RWPE1 (cell line): Measurements from ENCODE around the gene ESRP2.

Source experiments
- CTCF ChIA-PET: fragments of 350-600 bp; sonication (Branson Sonifier 250); formaldehyde crosslinking; extraction: SDS; loops from one replicate; lab custom pipeline; 2021; lab: Yijun Ruan, JAX
- POLR2A ChIA-PET: fragments of 400-600 bp; formaldehyde crosslinking; extraction: SDS; loops from one replicate; lab custom pipeline; 2020; ENCODE audit warnings: antibody characterized with exemption; ENCODE audit not compliant: low non-redundant PET; lab: Yijun Ruan, JAX
- DNase-seq: peaks from one replicate; pipeline ENCODE4 v3.0.0; 2012; ENCODE audit warnings: low spot score
- H3K27ac ChIP-seq: fragments of 450-650 bp; 2 replicates; pipeline ENCODE4 v1.5.1; 2017
- TF ChIP-seq, protein P1 (sequence below): fragments of 450-650 bp; conservative IDR thresholded peaks from 2 replicates; pipeline ENCODE4 v1.5.1; 2017; ENCODE audit warnings: low read depth, mild to moderate bottlenecking

The ESRP2 gene

DNA sequence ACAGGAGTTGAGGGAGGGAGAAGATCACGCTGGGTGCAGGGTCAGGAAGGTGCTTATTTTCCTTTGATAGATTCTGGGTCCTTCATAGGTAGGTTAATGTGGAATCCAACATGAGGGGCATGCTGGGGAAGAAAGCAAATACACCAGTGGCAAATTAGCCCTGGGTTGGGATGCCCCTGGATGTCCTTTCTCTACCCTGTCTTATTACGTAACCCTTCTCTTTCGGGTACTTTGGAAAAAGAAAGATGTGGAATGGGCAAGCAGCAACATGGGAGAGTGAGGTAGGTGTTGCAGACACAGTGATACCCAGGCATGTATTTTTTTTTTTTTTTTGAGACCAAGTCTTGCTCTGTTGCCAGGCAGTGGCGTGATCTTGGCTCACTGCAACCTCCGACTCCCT lies 37.5 kb upstream of the ESRP2 start:
- no peak for DNase-seq
- ChIA-PET POLR2A (interaction anchor here (1.3 kb wide), 1 partner anchor 36 kb away, joined by 3 read pairs; no protein-coding TSS in a partner anchor), CTCF (interaction anchor here (1.1 to 1.6 kb wide), 2 partner anchors 9 to 11 kb away, joined by 3 to 5 read pairs; partner anchors contain the start of gene SLC7A6)
- TF ChIP-seq, protein P1, sequence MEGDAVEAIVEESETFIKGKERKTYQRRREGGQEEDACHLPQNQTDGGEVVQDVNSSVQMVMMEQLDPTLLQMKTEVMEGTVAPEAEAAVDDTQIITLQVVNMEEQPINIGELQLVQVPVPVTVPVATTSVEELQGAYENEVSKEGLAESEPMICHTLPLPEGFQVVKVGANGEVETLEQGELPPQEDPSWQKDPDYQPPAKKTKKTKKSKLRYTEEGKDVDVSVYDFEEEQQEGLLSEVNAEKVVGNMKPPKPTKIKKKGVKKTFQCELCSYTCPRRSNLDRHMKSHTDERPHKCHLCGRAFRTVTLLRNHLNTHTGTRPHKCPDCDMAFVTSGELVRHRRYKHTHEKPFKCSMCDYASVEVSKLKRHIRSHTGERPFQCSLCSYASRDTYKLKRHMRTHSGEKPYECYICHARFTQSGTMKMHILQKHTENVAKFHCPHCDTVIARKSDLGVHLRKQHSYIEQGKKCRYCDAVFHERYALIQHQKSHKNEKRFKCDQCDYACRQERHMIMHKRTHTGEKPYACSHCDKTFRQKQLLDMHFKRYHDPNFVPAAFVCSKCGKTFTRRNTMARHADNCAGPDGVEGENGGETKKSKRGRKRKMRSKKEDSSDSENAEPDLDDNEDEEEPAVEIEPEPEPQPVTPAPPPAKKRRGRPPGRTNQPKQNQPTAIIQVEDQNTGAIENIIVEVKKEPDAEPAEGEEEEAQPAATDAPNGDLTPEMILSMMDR: no peak
- peak overlapping the region; percentile 19 for H3K27ac ChIP-seq

DNA sequence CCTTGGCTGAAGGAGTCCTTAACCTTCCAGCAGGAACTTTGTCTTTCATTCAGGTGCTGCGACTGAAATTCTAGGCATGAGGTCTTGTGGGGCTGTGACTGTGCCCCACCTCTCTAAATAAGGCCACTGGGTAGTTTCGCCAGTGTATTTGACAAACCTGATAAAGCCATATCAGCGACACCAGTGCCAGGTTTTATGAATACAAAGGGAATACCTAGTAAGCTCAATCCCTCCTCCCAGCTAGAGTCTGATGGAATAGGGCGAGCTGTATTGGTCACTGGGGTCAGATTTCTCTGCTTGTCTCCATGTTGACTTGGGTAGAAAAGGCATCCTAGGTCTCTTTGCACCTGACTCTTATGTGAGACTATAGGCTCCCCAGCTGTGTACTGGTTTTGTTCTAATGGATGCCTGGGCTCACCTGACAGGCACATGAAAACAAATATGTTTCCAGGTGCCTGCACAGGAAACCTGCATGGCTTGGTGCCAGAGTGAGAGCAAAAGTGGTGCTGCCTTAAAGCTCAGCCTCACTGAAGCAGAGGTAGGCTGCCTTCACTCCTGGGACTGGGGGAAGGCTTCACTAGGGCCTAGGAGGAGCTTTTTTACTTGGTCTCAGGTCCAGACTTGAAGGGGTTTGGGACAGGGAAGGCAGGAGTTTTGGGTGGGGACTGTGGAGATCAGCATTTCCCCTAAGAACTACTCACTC lies 36.7 kb upstream of the ESRP2 start:
- TF ChIP-seq, protein P1: no peak
- ChIA-PET POLR2A (interaction anchor here (1.3 kb wide), 1 partner anchor 37 kb away, joined by 3 read pairs; no protein-coding TSS in a partner anchor), CTCF (interaction anchor here (1.6 kb wide), 1 partner anchor 10 kb away, joined by 3 read pairs; no protein-coding TSS in a partner anchor)
- peak overlapping the region; percentile 53 for H3K27ac ChIP-seq
- no peak for DNase-seq

DNA sequence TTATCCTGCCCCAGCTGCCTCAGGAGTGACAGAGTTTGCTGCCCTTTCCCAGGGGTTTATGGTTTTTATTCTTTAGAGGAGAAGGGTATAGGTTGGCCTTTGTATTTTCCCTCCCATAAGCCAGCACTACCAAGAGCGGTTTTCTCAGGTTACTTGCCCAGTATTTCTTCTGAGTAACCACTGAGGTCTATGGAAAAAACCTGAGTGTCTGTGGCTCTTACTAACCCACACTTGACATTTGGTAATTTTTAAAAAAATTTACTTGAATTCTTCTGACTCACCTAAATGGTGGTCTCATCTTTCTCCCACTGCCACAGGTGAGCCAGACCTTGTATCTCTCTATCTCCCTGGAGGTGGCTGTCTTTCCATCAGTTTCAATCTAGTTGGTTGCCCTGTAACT lies 34.4 kb upstream of the ESRP2 start:
- DNase-seq: no peak
- ChIA-PET POLR2A (no interaction called here), CTCF (interaction anchor here (1.6 kb wide), 1 partner anchor 59 kb away, joined by 4 read pairs; no protein-coding TSS in a partner anchor)
- no peak overlapping the region for H3K27ac ChIP-seq
- TF ChIP-seq, protein P1: no peak

DNA sequence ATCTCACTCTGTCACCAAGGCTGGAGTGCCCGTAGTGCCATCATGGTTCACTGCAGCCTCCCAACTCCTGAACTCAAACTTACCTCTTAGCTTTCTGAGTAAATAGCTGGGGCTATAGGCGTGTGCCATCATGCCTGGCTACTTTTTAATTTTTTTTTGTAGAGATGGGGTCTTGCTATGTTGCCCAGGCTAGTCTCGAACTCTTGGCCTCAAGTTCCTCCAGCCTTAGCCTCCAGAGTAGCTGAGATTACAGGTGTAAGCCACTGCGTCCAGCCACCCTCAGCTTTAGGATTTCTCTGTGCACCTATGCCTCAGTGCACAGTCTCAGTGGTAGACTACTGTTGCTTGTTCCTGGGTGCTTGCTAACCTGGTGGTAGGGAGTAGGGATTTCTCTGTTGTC lies 33.9 kb upstream of the ESRP2 start:
- TF ChIP-seq, protein P1: no peak
- H3K27ac ChIP-seq: no peak overlapping the region
- CTCF ChIA-PET: interaction anchor here (1.6 kb wide), 1 partner anchor 59 kb away, joined by 4 read pairs; no protein-coding TSS in a partner anchor
- no peak for DNase-seq
- POLR2A ChIA-PET: no interaction called here

DNA sequence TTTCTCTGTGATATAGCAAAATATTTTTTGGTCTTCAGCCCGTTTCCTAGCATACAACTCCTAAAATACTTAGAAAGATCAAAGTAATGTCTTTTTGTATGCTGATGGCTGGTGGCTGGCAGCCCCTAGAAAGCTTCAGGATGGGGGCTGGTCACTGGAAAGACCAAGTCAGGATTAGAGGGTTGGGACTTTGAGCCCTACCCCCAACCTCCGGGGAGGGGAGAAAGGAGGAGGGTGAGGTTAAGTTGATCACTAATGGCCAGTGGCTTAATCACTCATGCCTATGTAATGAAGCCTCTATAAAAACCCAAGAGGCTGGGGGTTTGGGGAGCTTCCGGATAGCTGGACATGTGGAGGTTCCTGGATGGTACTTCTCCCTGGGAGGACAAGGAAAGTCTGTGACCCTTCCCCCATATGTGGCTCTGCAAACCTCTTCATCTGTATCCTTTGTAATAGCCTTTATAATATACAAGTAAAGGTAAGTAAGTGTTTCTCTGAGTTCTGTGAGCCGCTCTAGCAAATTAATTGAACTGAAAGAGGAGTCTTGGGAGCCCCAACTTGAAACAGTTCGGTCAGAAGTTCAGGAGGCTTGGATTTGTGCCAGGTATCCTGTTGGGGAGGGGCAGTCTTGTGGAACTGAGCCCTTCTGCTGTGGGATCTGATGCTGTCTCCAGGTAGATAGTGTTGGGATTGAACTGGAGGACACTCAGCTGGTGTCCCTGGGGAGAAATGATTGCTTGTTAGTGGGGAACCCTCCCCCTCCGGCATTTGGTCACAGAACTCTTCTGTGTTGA lies 31.9 kb upstream of the ESRP2 start:
- TF ChIP-seq, protein P1: no peak
- POLR2A ChIA-PET: no interaction called here
- CTCF ChIA-PET: interaction anchor here (1.2 kb wide), 1 partner anchor 61 kb away, joined by 3 read pairs; no protein-coding TSS in a partner anchor
- H3K27ac ChIP-seq: peak overlapping the region; percentile 28; the same call in 1 of the 2 replicates
- DNase-seq: no peak
